A673 (cell line): ENCODE data around the gene ETFRF1.

Source experiments
- CTCF ChIP-seq: fragments of 300-800, 200-600 bp; sonication (generic); conservative IDR thresholded peaks from 2 replicates; pipeline ENCODE4 v1.5.1; 2017; ENCODE audit warnings: low read depth, mild to moderate bottlenecking, antibody characterized with exemption, low read length, moderate library complexity, mixed read lengths
- EZH2 ChIP-seq: fragments of 200-600 bp; sonication (generic); IDR thresholded peaks from 2 replicates; pipeline ENCODE4 v1.6.1; 2017; ENCODE audit warnings: borderline replicate concordance, low read depth, mild to moderate bottlenecking, mixed read lengths, antibody characterized with exemption, low read length; ENCODE audit not compliant: poor library complexity, severe bottlenecking

- TF ChIP-seq CTCF (no peak), EZH2 (no peak)
Measured at GRCh38 chr12:25194722-25195055, 348 bp upstream of the ETFRF1 start.
